IPS-18a (cell line): ENCODE data around the gene KIF2C.
"Not testable (repeated sequence)": the region's sequence is repeated elsewhere in the genome, so short reads cannot be mapped to it uniquely, and the experiment has no call there.

ENCODE experiments used
- H3K27ac ChIP-seq: one replicate; pipeline ENCODE4 v1.5.1; 2013; ENCODE audit warnings: low read length
- H3K27me3 ChIP-seq: one replicate; pipeline ENCODE4 v1.6.1; 2013; ENCODE audit warnings: mild to moderate bottlenecking, low read length; ENCODE audit not compliant: control insufficient read depth, insufficient read depth
- H3K36me3 ChIP-seq: one replicate; pipeline ENCODE4 v1.6.1; 2013; ENCODE audit warnings: low read depth, low read length; ENCODE audit not compliant: control insufficient read depth
- H3K4me1 ChIP-seq: one replicate; pipeline ENCODE4 v1.6.1; 2013; ENCODE audit warnings: low read depth, low read length; ENCODE audit not compliant: control insufficient read depth
- H3K4me3 ChIP-seq: one replicate; pipeline ENCODE4 v1.5.1; 2013; ENCODE audit warnings: low read length
- H3K9ac ChIP-seq: one replicate; pipeline ENCODE4 v1.6.1; 2013; ENCODE audit warnings: mild to moderate bottlenecking, low read length, moderate library complexity
- H3K9me3 ChIP-seq: one replicate; pipeline ENCODE4 v1.6.1; 2013; ENCODE audit warnings: low read depth, low read length; ENCODE audit not compliant: control insufficient read depth

KIF2C gene

GRCh38 chr1:44739307-44740178, at the start of gene KIF2C:
Gene KIF2C, plus strand, starts transcription at chr1:44739837. Its CDS starts 96 bp downstream, at chr1:44739933.
- no peaks in the 10 kb centered on the region for H3K4me1 ChIP-seq
- H3K27ac ChIP-seq, result peak within 1 kb of the TSS; percentile 60
- H3K4me3 ChIP-seq, result peak within 1 kb of the TSS; percentile 98
- H3K9ac ChIP-seq, result peak within 1 kb of the TSS; percentile 74
- H3K36me3 ChIP-seq, result peaks cover 24% of the 10 kb centered on the region
- H3K9me3 ChIP-seq, result no peaks in the 10 kb centered on the region
- H3K27me3 ChIP-seq, result no peaks in the 10 kb centered on the region

- Histone ChIP-seq H3K4me3 (no peak overlapping the region), H3K36me3 (no peaks in the 10 kb centered on the region), H3K9ac (no peak overlapping the region), H3K27ac (no peak overlapping the region), H3K9me3 (no peaks in the 10 kb centered on the region), H3K4me1 (peaks cover 6% of the 10 kb centered on the region), H3K27me3 (no peaks in the 10 kb centered on the region)
These were observed 46.5 kb upstream of the KIF2C start for GRCh38 chr1:44693159-44693558.

GRCh38 chr1:44693900-44694299, 45.7 kb upstream of the KIF2C start:
- H3K4me1 ChIP-seq, result peaks cover 6% of the 10 kb centered on the region

GRCh38 chr1:44694863-44695478, 44.7 kb upstream of the KIF2C start:
- Histone ChIP-seq H3K9me3 (no peaks in the 10 kb centered on the region), H3K4me3 (no peak overlapping the region), H3K27ac (no peak overlapping the region)

More at GRCh38 chr1:44693900-44694299, 45.7 kb upstream of the KIF2C start:
- Histone ChIP-seq H3K36me3 (no peaks in the 10 kb centered on the region), H3K27ac (no peak overlapping the region), H3K9ac (no peak overlapping the region), H3K4me3 (no peak overlapping the region), H3K27me3 (no peaks in the 10 kb centered on the region), H3K9me3 (no peaks in the 10 kb centered on the region)

GRCh38 chr1:44695671-44696070, 44.0 kb upstream of the KIF2C start:
- no peaks in the 10 kb centered on the region for H3K27me3 ChIP-seq
- no peak overlapping the region for H3K4me3 ChIP-seq
- no peak overlapping the region for H3K27ac ChIP-seq
- no peaks in the 10 kb centered on the region for H3K36me3 ChIP-seq
- no peaks in the 10 kb centered on the region for H3K9me3 ChIP-seq
- H3K4me1 ChIP-seq, result no peaks in the 10 kb centered on the region
- H3K9ac ChIP-seq, result no peak overlapping the region

More at GRCh38 chr1:44694863-44695478, 44.7 kb upstream of the KIF2C start:
- no peaks in the 10 kb centered on the region for H3K27me3 ChIP-seq
- no peaks in the 10 kb centered on the region for H3K36me3 ChIP-seq
- no peaks in the 10 kb centered on the region for H3K4me1 ChIP-seq
- H3K9ac ChIP-seq, result no peak overlapping the region

GRCh38 chr1:44696101-44696500, 43.5 kb upstream of the KIF2C start:
- no peaks in the 10 kb centered on the region for H3K27me3 ChIP-seq
- no peak overlapping the region for H3K4me3 ChIP-seq
- no peak overlapping the region for H3K9ac ChIP-seq
- H3K4me1 ChIP-seq, result no peaks in the 10 kb centered on the region
- no peaks in the 10 kb centered on the region for H3K36me3 ChIP-seq
- H3K27ac ChIP-seq, result no peak overlapping the region
- H3K9me3 ChIP-seq, result no peaks in the 10 kb centered on the region

GRCh38 chr1:44696789-44697345, 42.8 kb upstream of the KIF2C start:
- no peaks in the 10 kb centered on the region for H3K27me3 ChIP-seq

GRCh38 chr1:44698138-44698537, 41.5 kb upstream of the KIF2C start:
- H3K9me3 ChIP-seq, result no peaks in the 10 kb centered on the region
- no peaks in the 10 kb centered on the region for H3K27me3 ChIP-seq
- no peaks in the 10 kb centered on the region for H3K4me1 ChIP-seq
- H3K4me3 ChIP-seq, result no peak overlapping the region
- H3K27ac ChIP-seq, result no peak overlapping the region
- no peak overlapping the region for H3K9ac ChIP-seq
- no peaks in the 10 kb centered on the region for H3K36me3 ChIP-seq

More at GRCh38 chr1:44696789-44697345, 42.8 kb upstream of the KIF2C start:
- no peak overlapping the region for H3K27ac ChIP-seq
- no peaks in the 10 kb centered on the region for H3K9me3 ChIP-seq
- H3K36me3 ChIP-seq, result no peaks in the 10 kb centered on the region
- no peak overlapping the region for H3K9ac ChIP-seq
- H3K4me1 ChIP-seq, result no peaks in the 10 kb centered on the region
- H3K4me3 ChIP-seq, result no peak overlapping the region

DNA sequence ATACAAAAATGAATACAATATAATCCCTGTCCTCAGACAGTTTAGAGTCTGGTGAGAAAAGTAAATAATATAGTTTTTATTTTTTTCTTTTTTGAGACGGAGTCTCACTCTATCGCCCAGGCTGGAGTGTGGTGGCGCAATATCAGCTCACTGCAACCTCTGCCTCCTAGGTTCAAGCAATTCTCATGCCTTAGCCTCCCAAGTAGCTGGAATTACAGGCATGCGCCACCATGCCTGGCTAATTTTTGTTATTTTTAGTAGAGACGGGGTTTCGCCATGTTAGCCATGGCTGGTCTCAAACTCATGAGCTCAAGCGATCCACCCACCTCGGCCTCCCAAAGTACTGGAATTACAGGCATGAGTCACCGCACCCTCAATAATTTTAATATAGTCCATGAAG, 40.3 kb upstream of the KIF2C start:
- H3K4me1 ChIP-seq, H3K36me3 ChIP-seq, H3K27ac ChIP-seq, H3K4me3 ChIP-seq, H3K27me3 ChIP-seq, H3K9me3 ChIP-seq, H3K9ac ChIP-seq: not testable (repeated sequence)

DNA sequence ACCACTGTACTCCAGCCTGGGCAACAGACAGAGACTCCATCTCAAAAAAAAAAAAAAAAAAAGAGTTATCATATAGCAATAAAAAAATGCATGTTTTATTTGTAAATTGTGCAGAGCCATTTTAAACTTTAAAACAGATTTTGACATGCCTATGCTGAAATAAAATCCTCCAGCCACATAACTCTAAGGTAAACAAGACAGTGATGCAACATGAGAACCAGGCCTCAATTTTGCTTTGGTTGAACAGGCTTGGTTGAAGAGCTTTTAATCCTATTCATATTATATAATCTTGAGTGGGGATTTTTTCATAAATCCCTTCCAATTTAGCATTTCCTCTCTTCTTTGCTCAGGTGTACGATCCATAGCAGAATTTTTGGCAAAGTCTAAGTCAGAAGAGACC, 39.1 kb upstream of the KIF2C start:
- no peak overlapping the region for H3K9ac ChIP-seq
- no peaks in the 10 kb centered on the region for H3K36me3 ChIP-seq
- no peaks in the 10 kb centered on the region for H3K9me3 ChIP-seq
- H3K4me3 ChIP-seq, result no peak overlapping the region
- H3K27me3 ChIP-seq, result no peaks in the 10 kb centered on the region
- no peak overlapping the region for H3K27ac ChIP-seq
- H3K4me1 ChIP-seq, result no peaks in the 10 kb centered on the region

DNA sequence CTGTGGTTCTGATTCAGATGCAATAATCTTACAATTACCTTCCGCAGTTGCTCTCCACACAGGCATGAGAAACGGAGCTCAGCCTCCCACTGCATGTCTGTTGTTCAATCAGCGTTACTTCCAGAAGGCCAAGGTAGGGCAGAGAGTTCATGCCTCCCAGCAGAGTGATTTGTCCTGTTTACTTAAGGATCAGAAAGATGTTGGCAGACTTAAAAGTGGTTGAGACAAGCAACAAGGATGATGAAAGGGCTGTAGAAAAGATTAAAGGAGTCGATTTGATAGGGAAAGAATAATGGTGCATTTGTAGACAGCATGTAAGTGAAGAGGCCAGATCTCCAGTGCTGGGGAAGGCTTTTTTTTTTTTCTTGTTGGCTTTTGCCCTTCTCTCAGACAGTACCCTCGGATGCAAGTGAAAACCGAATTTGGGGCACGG, 38.5 kb upstream of the KIF2C start:
- Histone ChIP-seq H3K27me3 (no peaks in the 10 kb centered on the region), H3K27ac (no peak overlapping the region), H3K9ac (no peak overlapping the region), H3K9me3 (no peaks in the 10 kb centered on the region), H3K4me1 (no peaks in the 10 kb centered on the region), H3K4me3 (no peak overlapping the region), H3K36me3 (no peaks in the 10 kb centered on the region)
